HCT116 (cell line): Measurements from ENCODE around the gene RPS29. TPM values are rescaled to one million over a fixed set of nuclear protein-coding genes. Genes with fewer than 3 reads are reported as not detected.

Experiments used
- ATAC-seq: fragments of 200-7000 bp; cut with Tn5 transposase; 2 replicates; pipeline ENCODE4 v1.9.1; 2020; ENCODE audit warnings: mild to moderate bottlenecking, moderate library complexity
- BruUV-seq: library from RNA; stranded (reverse); fragments of 400-500 nt; replicated peaks from 2 replicates; lab custom pipeline; 2021; lab: Mats Ljungman, UMichigan
- CTCF ChIA-PET: fragments of 300-600 bp; sonication (Branson Sonifier 250); formaldehyde crosslinking; loops from one replicate; lab custom pipeline; 2021; ENCODE audit warnings: antibody characterized with exemption; lab: Charles Lee
- POLR2A ChIA-PET: fragments of 300-600, 350-600 bp; sonication (Branson Sonifier 250); formaldehyde crosslinking; loops from one replicate; lab custom pipeline; 2021; ENCODE audit warnings: antibody characterized with exemption; lab: Charles Lee
- RAD21 ChIA-PET, 2 experiments: fragments of 300-600 bp; sonication (Branson Sonifier 250); formaldehyde crosslinking; loops; one replicate each; lab custom pipeline; 2023; ENCODE audit warnings: low total read pairs in 2 of 2; ENCODE audit not compliant: uncharacterized antibody in 2 of 2, unreplicated experiment in 2 of 2, low non-redundant PET in 1 of 2; lab: Charles Lee
- DNase-seq: peaks from one replicate; pipeline ENCODE4 v3.0.0-alpha.2; 2010; ENCODE audit warnings: low read depth, low spot score
- H2AFZ ChIP-seq: fragments of 200-600 bp; shearing (Covaris generic), sonication (generic); 2 replicates; pipeline ENCODE4 v1.6.1; 2017; ENCODE audit warnings: low read depth, mixed run types, mixed read lengths, antibody characterized with exemption, low read length; ENCODE audit not compliant: poor library complexity, severe bottlenecking
- H3K27ac ChIP-seq: 2 replicates; pipeline ENCODE4 v1.5.1; 2012; ENCODE audit warnings: low read depth, low read length
- H3K27me3 ChIP-seq: fragments of 200-600 bp; sonication (generic); 2 replicates; pipeline ENCODE4 v1.6.1; 2016; ENCODE audit warnings: mixed run types, low read length, mixed read lengths; ENCODE audit not compliant: insufficient read depth
- H3K36me3 ChIP-seq, 2 experiments: fragments of 200-500 bp in 1 of 2; fragments of 200-600 bp in 1 of 2; sonication (Bioruptor generic) in 1 of 2; sonication (generic) in 1 of 2; 2 replicates each; pipeline versions ENCODE4 v1.5.1 to v1.6.1; 2014 to 2016; ENCODE audit warnings: low read length in 2 of 2, inconsistent platforms in 1 of 2, mixed read lengths in 1 of 2, mixed run types in 1 of 2; ENCODE audit not compliant: insufficient read depth in 2 of 2, control insufficient read depth in 1 of 2
- H3K4me1 ChIP-seq, 2 experiments: fragments of 200-600 bp in 1 of 2; sonication (generic) in 1 of 2; 2 replicates each; pipeline versions ENCODE4 v1.5.1 to v1.6.1; 2012 to 2017; ENCODE audit warnings: low read length in 2 of 2, inconsistent platforms in 1 of 2, mild to moderate bottlenecking in 1 of 2, mixed read lengths in 1 of 2, mixed run types in 1 of 2, moderate library complexity in 1 of 2; ENCODE audit not compliant: insufficient read depth in 2 of 2, control insufficient read depth in 1 of 2
- H3K4me2 ChIP-seq: fragments of 200-600 bp; sonication (generic); 2 replicates; pipeline ENCODE4 v1.6.1; 2017; ENCODE audit warnings: mixed run types, low read length, mixed read lengths
- H3K4me3 ChIP-seq, 2 experiments: fragments of 200-600 bp in 1 of 2; sonication (generic) in 1 of 2; replicated peaks in 1 of 2; 2 replicates each; pipeline ENCODE4 v1.5.1; 2011 to 2016; ENCODE audit warnings: low read length in 2 of 2, control low read depth in 1 of 2, low read depth in 1 of 2, mild to moderate bottlenecking in 1 of 2, mixed read lengths in 1 of 2, mixed run types in 1 of 2
- H3K79me2 ChIP-seq: fragments of 200-600 bp; sonication (generic); 2 replicates; pipeline ENCODE4 v1.6.1; 2017; ENCODE audit warnings: mild to moderate bottlenecking, mixed run types, low read length, moderate library complexity, mixed read lengths; ENCODE audit not compliant: insufficient read depth
- H3K9ac ChIP-seq: fragments of 200-600 bp; sonication (generic); 2 replicates; pipeline ENCODE4 v1.6.1; 2016; ENCODE audit warnings: low read length, mixed read lengths
- H3K9me2 ChIP-seq: fragments of 200-600 bp; sonication (generic), shearing (Covaris generic); 2 replicates; pipeline ENCODE4 v1.6.1; 2017; ENCODE audit warnings: mixed run types, mild to moderate bottlenecking, moderate library complexity; ENCODE audit not compliant: insufficient read depth
- H3K9me3 ChIP-seq, 2 experiments: fragments of 200-500 bp in 1 of 2; fragments of 200-600 bp in 1 of 2; sonication (Bioruptor generic) in 1 of 2; sonication (generic) in 1 of 2; 2 replicates each; pipeline ENCODE4 v1.6.1; 2014 to 2017; ENCODE audit warnings: low read length in 2 of 2, mixed read lengths in 2 of 2, inconsistent platforms in 1 of 2, low read depth in 1 of 2, mild to moderate bottlenecking in 1 of 2, mixed run types in 1 of 2, moderate library complexity in 1 of 2; ENCODE audit not compliant: control insufficient read depth in 1 of 2, insufficient read depth in 1 of 2
- H4K20me1 ChIP-seq: fragments of 200-600 bp; sonication (generic), shearing (Covaris generic); 2 replicates; pipeline ENCODE4 v1.6.1; 2017; ENCODE audit warnings: mixed run types, mild to moderate bottlenecking, moderate library complexity; ENCODE audit not compliant: insufficient read depth
- EZH2phosphoT487 ChIP-seq: fragments of 200-600 bp; IDR thresholded peaks from 2 replicates; pipeline ENCODE4 v1.6.1; 2018; ENCODE audit warnings: antibody characterized with exemption, borderline replicate concordance
- POLR2AphosphoS5 ChIP-seq: IDR thresholded peaks from 2 replicates; pipeline ENCODE4 v1.6.1; 2011; ENCODE audit warnings: mild to moderate bottlenecking, low read depth, low read length, moderate library complexity
- RAD21 ChIP-seq: IDR thresholded peaks from 2 replicates; pipeline ENCODE4 v1.6.1; 2012; ENCODE audit warnings: low read depth, mild to moderate bottlenecking
- TCF7L2 ChIP-seq: IDR thresholded peaks from 2 replicates; pipeline ENCODE4 v1.7.0; 2011; ENCODE audit warnings: borderline replicate concordance, inconsistent platforms; ENCODE audit not compliant: insufficient read depth, insufficient read length; ENCODE audit errors: extremely low read depth
- ZNF274 ChIP-seq: fragments of 200-500 bp; sonication (Bioruptor generic); IDR thresholded peaks from 2 replicates; pipeline ENCODE4 v1.6.1; 2014; ENCODE audit warnings: mild to moderate bottlenecking, low read depth, low read length, inconsistent platforms
- intact Hi-C: fragments of 100-400 bp; cut with micrococcal nuclease; formaldehyde crosslinking; loops from 2 replicates; pipeline ENCODE4 v1.10.0; 2022
- total RNA-seq: library from RNA; stranded (reverse); gene quantifications from one replicate; pipeline ENCODE4 v1.2.1, GENCODE V29; 2021; ENCODE audit not compliant: unreplicated experiment
- TF ChIP-seq, protein P1 (sequence below): IDR thresholded peaks from 2 replicates; pipeline ENCODE4 v1.6.1; 2011; ENCODE audit warnings: mild to moderate bottlenecking, low read length, moderate library complexity; ENCODE audit not compliant: insufficient replicate concordance; ENCODE audit errors: extremely low read depth
- TF ChIP-seq, protein P2 (sequence below), 3 experiments: fragments of 200-600 bp in 1 of 3; sonication (generic) in 1 of 3; IDR thresholded peaks in 2 of 3; conservative IDR thresholded peaks in 1 of 3; 2 replicates each; pipeline ENCODE4 v1.5.1; 2012 to 2017; ENCODE audit warnings: low read depth in 2 of 3, low read length in 2 of 3, antibody characterized with exemption in 1 of 3, borderline replicate concordance in 1 of 3, control low read depth in 1 of 3, mild to moderate bottlenecking in 1 of 3, mixed read lengths in 1 of 3, mixed run types in 1 of 3, moderate library complexity in 1 of 3; ENCODE audit not compliant: insufficient read depth in 1 of 3

Gene RPS29
- total RNA-seq, 1 experiment from 2014 or later: 1,825 TPM

DNA sequence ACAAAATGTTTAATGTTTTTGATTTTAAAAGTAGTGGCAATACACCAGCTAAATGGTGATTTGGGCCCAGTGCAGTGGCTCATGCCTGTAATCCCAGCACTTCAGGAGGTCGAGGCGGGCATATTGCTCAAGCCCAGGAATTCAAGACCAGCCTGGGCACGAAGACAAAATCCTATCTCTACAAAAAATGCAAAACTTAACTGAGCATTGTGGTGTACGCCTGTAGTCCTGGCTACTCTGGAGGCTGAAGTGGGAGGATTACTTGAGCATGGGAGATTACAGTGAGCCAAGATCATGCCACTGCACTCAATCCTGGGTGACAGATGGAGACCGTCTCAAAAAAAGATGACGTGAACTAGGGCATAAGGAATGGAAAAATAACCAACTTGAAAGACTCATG, 29.6 kb upstream of the RPS29 start:
- H3K9me2 ChIP-seq: no peaks in the 10 kb centered on the region
- no peaks in the 10 kb centered on the region for H4K20me1 ChIP-seq
- no peaks in the 10 kb centered on the region for H3K27me3 ChIP-seq
- BruUV-seq: no TSS peak
- H3K9ac ChIP-seq: no peak overlapping the region
- no peaks in the 10 kb centered on the region for H3K9me3 ChIP-seq
- peaks cover 13 to 17% of the 10 kb centered on the region in 2 experiments; a peak in 3 of 4 replicates for H3K36me3 ChIP-seq
- H3K27ac ChIP-seq: no peak overlapping the region
- RAD21 ChIA-PET: no interaction called here
- POLR2A ChIA-PET: no interaction called here
- no peak overlapping the region for H3K4me2 ChIP-seq
- peaks cover 65% of the 10 kb centered on the region for H3K79me2 ChIP-seq
- ATAC-seq: no peak
- TF ChIP-seq ZNF274 (no peak), RAD21 (no peak), POLR2AphosphoS5 (no peak), EZH2phosphoT487 (no peak), TCF7L2 (no peak)
- TF ChIP-seq, protein P1, sequence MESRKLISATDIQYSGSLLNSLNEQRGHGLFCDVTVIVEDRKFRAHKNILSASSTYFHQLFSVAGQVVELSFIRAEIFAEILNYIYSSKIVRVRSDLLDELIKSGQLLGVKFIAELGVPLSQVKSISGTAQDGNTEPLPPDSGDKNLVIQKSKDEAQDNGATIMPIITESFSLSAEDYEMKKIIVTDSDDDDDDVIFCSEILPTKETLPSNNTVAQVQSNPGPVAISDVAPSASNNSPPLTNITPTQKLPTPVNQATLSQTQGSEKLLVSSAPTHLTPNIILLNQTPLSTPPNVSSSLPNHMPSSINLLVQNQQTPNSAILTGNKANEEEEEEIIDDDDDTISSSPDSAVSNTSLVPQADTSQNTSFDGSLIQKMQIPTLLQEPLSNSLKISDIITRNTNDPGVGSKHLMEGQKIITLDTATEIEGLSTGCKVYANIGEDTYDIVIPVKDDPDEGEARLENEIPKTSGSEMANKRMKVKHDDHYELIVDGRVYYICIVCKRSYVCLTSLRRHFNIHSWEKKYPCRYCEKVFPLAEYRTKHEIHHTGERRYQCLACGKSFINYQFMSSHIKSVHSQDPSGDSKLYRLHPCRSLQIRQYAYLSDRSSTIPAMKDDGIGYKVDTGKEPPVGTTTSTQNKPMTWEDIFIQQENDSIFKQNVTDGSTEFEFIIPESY: no peak
- TF ChIP-seq, protein P2, sequence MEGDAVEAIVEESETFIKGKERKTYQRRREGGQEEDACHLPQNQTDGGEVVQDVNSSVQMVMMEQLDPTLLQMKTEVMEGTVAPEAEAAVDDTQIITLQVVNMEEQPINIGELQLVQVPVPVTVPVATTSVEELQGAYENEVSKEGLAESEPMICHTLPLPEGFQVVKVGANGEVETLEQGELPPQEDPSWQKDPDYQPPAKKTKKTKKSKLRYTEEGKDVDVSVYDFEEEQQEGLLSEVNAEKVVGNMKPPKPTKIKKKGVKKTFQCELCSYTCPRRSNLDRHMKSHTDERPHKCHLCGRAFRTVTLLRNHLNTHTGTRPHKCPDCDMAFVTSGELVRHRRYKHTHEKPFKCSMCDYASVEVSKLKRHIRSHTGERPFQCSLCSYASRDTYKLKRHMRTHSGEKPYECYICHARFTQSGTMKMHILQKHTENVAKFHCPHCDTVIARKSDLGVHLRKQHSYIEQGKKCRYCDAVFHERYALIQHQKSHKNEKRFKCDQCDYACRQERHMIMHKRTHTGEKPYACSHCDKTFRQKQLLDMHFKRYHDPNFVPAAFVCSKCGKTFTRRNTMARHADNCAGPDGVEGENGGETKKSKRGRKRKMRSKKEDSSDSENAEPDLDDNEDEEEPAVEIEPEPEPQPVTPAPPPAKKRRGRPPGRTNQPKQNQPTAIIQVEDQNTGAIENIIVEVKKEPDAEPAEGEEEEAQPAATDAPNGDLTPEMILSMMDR (IDR thresholded peaks at IDR 0.05 in 2 of 3, conservative IDR thresholded peaks at IDR 0.05 in 1 of 3; ENCODE audit: borderline replicate concordance in 1 of 3, insufficient read depth in 1 of 3, low read depth in 2 of 3, low read length in 2 of 3): no peak
- CTCF ChIA-PET: no interaction called here
- intact Hi-C loops: no loop called here
- no peak overlapping the region for H2AFZ ChIP-seq
- H3K4me1 ChIP-seq: peaks cover 0 to 22% of the 10 kb centered on the region in 2 experiments; a peak in 2 of 4 replicates
- no peak overlapping the region for H3K4me3 ChIP-seq
- DNase-seq: no peak
